Thoracic aorta (tissue), 2 donors: ENCODE results near the gene CEP104. TPM values are rescaled to one million over a fixed set of nuclear protein-coding genes. Genes with fewer than 3 reads are reported as not detected.

Source experiments
- ATAC-seq: fragments of 150-250 bp; one replicate; pipeline ENCODE4 v1.8.0; 2017; ENCODE audit warnings: low read depth; ENCODE audit not compliant: insufficient number of reproducible peaks, low FRiP score
- DNase-seq: peaks from one replicate; pipeline ENCODE4 v3.0.0-alpha.2; 2020; ENCODE audit warnings: low spot score
- H3K27ac ChIP-seq, 2 donors: fragments of 200-600 bp; sonication (generic); 1 replicate in 1 of 2; 2 replicates in 1 of 2; pipeline ENCODE4 v1.5.1; 2016; ENCODE audit warnings: mild to moderate bottlenecking in 2 of 2, moderate library complexity in 2 of 2
- H3K27me3 ChIP-seq: fragments of 200-600 bp; sonication (generic); replicated peaks from 2 replicates; pipeline ENCODE4 v1.6.0; 2016; ENCODE audit warnings: mild to moderate bottlenecking; ENCODE audit not compliant: insufficient read depth
- H3K36me3 ChIP-seq: fragments of 200-600 bp; sonication (generic); one replicate; pipeline ENCODE4 v1.5.1; 2016
- H3K4me1 ChIP-seq, 2 donors: fragments of 200-600 bp; sonication (generic); 1 replicate in 1 of 2; 2 replicates in 1 of 2; pipeline versions ENCODE4 v1.5.1 to v1.6.0; 2016; ENCODE audit warnings: low read depth in 2 of 2, mild to moderate bottlenecking in 1 of 2; ENCODE audit not compliant: control insufficient read depth in 1 of 2
- H3K4me3 ChIP-seq: fragments of 200-600 bp; sonication (generic); 2 replicates; pipeline ENCODE4 v1.5.1; 2016; ENCODE audit warnings: mild to moderate bottlenecking
- H3K9me3 ChIP-seq: fragments of 200-600 bp; sonication (generic); 2 replicates; pipeline ENCODE4 v1.5.1; 2016
- total RNA-seq, 2 donors: library from RNA; depleted of rRNA; stranded (reverse); fragments of >200 nt; gene quantifications; one replicate each; pipeline versions ENCODE4 v1.1.0 to v1.2.3, GENCODE V29; 2016
- TF ChIP-seq, protein P1 (sequence below): fragments of 200-600 bp; sonication (generic); IDR thresholded peaks from one replicate; pipeline ENCODE4 v1.5.1; 2019; ENCODE audit warnings: antibody characterized with exemption

Gene CEP104
- total RNA-seq, 2 donors from 2014 or later = 27.3 to 59.2 TPM

DNA sequence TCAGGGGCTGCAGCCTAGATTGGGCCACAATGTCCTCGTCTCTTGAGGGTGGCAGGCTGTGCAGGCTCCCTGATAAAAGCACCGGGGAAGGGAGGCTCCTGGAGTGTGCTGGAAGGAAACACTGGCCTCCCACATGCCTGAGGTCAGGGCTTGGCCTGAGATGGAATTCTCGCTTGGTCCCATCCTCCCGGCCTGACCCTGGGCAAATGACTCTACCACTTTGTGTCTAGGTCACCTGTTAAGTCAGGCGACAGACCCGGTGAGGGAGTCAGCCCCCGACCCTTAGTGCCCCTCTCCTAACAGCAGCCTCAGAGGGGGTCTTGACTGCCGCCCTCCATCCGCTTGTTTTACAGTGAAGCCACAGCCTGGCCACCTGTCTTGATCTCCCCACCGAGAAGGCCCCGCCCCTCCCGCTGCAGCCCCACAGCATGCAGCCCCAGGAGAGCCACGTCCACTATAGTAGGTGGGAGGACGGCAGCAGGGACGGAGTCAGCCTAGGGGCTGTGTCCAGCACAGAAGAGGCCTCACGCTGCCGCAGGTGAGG lies 82.0 kb downstream of the CEP104 start:
- ATAC-seq = no peak

DNA sequence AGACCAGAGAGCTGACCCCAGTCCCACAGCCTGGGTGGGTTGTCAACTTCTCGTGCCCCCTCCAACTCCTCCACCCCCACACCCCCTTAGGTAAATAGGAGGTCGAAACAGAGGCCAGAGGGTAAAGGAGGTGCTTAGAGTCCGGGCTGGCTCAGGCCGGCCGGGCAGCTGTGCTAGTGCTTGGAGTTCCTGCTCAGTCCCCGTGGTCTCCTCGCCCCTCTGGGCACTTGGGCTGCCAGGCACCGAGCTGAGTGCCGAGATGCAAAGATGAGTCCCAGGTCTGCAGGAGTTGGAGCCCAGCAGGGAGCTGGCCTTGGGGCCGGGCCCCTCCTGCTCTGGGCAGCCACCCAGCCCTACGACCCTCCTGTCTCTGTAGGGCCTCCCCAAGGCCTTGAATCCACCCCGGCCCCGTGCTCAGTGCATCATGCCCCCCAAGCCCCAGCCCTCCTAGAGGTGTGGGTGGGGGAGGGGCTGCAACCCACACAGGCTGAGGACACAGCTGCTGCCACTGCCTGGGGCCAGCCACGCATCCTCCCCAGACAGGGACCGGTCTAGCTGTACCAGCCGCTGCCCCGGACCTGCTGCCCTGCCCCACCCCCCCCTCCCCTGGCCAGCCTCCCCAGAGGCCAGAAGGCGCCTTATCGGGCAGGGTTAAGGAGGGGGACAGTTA lies 82.6 kb downstream of the CEP104 start:
- Histone ChIP-seq H3K9me3 (no peaks in the 10 kb centered on the region), H3K36me3 (peaks cover 4% of the 10 kb centered on the region), H3K4me3 (no peak overlapping the region), H3K27ac (no peak overlapping the region), H3K4me1 (peaks cover 6 to 23% of the 10 kb centered on the region in 2 donors), H3K27me3 (no peaks in the 10 kb centered on the region)
- TF ChIP-seq, protein P1, sequence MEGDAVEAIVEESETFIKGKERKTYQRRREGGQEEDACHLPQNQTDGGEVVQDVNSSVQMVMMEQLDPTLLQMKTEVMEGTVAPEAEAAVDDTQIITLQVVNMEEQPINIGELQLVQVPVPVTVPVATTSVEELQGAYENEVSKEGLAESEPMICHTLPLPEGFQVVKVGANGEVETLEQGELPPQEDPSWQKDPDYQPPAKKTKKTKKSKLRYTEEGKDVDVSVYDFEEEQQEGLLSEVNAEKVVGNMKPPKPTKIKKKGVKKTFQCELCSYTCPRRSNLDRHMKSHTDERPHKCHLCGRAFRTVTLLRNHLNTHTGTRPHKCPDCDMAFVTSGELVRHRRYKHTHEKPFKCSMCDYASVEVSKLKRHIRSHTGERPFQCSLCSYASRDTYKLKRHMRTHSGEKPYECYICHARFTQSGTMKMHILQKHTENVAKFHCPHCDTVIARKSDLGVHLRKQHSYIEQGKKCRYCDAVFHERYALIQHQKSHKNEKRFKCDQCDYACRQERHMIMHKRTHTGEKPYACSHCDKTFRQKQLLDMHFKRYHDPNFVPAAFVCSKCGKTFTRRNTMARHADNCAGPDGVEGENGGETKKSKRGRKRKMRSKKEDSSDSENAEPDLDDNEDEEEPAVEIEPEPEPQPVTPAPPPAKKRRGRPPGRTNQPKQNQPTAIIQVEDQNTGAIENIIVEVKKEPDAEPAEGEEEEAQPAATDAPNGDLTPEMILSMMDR = no peak
- no peak for DNase-seq
- no peak for ATAC-seq

More for the DNA sequence above, 82.0 kb downstream of the CEP104 start:
- no peak overlapping the region for H3K4me3 ChIP-seq
- H3K36me3 ChIP-seq = peaks cover 10% of the 10 kb centered on the region
- TF ChIP-seq, protein P1 = no peak
- peaks cover 6 to 23% of the 10 kb centered on the region in 2 donors for H3K4me1 ChIP-seq
- no peak overlapping the region for H3K27ac ChIP-seq
- DNase-seq = no peak
- no peaks in the 10 kb centered on the region for H3K27me3 ChIP-seq
- H3K9me3 ChIP-seq = no peaks in the 10 kb centered on the region

DNA sequence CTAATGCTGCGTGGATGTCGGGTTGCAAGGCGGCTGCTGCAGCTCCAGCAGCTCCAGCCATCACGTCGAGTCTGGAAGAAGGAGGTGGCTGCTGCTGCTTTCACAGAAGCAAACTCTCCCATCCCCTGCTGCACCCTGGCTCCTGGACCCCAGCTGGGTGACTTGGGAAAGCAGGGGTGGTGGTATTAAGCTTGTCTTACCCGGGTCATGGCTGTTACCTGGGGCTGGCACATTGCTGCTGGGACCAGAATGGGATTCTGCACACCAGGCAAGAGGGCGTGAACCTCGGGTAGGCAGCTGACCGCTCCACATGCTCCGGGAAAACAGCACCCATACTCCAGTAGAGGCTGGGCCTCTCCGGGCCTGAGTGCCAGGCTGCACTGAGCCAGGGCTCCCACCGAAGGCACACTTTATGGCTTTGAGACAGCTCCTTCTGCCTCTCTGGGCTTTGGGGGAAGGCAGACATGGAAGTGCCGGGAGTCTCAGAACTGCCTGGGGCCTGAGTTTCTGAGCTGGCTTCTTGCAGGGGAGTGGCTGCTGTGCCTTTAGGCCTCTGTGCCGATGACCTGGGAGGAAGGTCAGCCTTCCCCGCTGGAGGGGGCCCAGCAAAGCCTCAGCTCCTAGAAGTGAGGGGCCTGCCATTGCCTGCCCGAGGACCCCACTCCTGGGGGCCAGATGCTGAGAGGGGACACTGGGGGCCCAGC lies 83.3 kb downstream of the CEP104 start:
- no peak overlapping the region for H3K4me3 ChIP-seq
- no peaks in the 10 kb centered on the region for H3K9me3 ChIP-seq
- TF ChIP-seq, protein P1 = no peak
- ATAC-seq (no peak), DNase-seq (no peak)
- no peaks in the 10 kb centered on the region for H3K27me3 ChIP-seq
- peak overlapping the region; percentile 62 to 72 for H3K27ac ChIP-seq
- no peaks in the 10 kb centered on the region for H3K36me3 ChIP-seq
- H3K4me1 ChIP-seq = peaks cover 6 to 23% of the 10 kb centered on the region in 2 donors

DNA sequence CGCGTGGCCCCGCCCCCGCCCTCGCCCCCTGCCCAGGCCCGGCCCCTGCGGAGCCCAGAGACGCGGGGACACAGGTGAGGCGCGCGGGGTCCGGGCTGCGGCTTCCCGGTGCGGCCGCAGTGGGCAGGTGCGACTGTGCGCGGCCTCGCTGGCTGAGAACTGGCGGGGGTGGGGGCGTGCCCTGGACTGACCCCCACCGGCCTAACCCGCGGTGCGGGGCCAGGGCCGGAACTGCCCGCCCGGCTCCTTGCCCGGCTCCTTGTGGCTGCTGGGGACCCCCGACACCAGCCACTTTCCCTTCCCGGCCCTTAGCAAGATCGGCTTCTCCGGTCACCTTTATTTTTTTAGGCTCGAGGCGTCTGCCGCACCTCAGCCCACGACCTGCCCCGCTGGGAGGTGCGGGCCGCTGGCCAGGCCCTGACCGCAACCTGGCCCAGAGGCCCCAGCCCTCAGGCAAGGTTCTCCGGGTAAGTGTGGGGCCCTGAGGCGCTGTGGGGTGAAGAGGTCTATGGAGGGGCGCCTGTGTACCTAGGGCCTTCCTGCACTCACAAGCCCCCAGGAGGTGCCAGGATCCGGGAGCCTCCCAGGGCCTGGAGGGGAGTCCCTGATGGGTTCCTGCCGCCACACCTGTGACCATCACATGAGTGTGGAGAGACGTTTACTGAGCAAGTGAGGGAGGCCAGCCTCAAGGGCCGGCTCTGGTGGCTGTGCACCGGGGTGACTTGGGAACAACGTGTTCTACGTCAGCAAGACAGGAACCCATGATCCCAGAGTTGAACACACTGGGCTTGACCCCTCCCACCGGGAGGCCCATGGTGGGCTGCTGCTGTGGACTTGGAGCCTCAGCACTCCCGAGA lies 84.1 kb downstream of the CEP104 start, which contains the start of gene SMIM1:
TSS of gene SMIM1 (plus strand) at position 35 of the 857 bp plus-strand sequence. CDS start 2,625 bp downstream, outside the sequence.
- DNase-seq (no peak), ATAC-seq (no peak)
- H3K4me3 ChIP-seq = peak within 1 kb of the TSS; percentile 90
- H3K9me3 ChIP-seq = no peaks in the 10 kb centered on the region
- peak within 1 kb of the TSS; percentile 62 to 72 for H3K27ac ChIP-seq
- no peaks in the 10 kb centered on the region for H3K36me3 ChIP-seq
- no peaks in the 10 kb centered on the region for H3K27me3 ChIP-seq
- H3K4me1 ChIP-seq = peaks cover 6 to 23% of the 10 kb centered on the region in 2 donors
- TF ChIP-seq, protein P1 = no peak
